IMR-90 (cell line): ENCODE data around the gene NDST1. TPM values are rescaled to one million over a fixed set of nuclear protein-coding genes. Genes with fewer than 3 reads are reported as not detected.

ENCODE experiments used
- ATAC-seq: fragments of 200-7000 bp; cut with Tn5 transposase; 2 replicates; pipeline ENCODE4 v1.9.1; 2020; ENCODE audit warnings: low read depth, mild to moderate bottlenecking, moderate library complexity
- BruUV-seq: library from RNA; stranded (reverse); fragments of 400-500 nt; replicated peaks from 2 replicates; lab custom pipeline; 2021; lab: Mats Ljungman, UMichigan
- CTCF ChIA-PET: fragments of 300-600 bp; formaldehyde crosslinking; extraction: SDS; loops from one replicate; lab custom pipeline; 2021; ENCODE audit warnings: antibody characterized with exemption; lab: Yijun Ruan, JAX
- POLR2A ChIA-PET: fragments of 300-600 bp; sonication (Branson Sonifier 250); formaldehyde crosslinking; loops from one replicate; lab custom pipeline; 2022; ENCODE audit warnings: antibody characterized with exemption; ENCODE audit not compliant: unreplicated experiment; lab: Charles Lee
- DNase-seq: peaks from one replicate; pipeline ENCODE4 v3.0.0; 2013
- H2AFZ ChIP-seq: replicated peaks from 2 replicates; pipeline ENCODE3; 2013; ENCODE audit warnings: low read length, mild to moderate bottlenecking; ENCODE audit not compliant: poor library complexity
- H2AK5ac ChIP-seq: 2 replicates; pipeline ENCODE4 v1.6.1; 2013; ENCODE audit warnings: low read depth, low read length, inconsistent platforms
- H2AK9ac ChIP-seq: replicated peaks from 2 replicates; pipeline ENCODE3; 2013; ENCODE audit warnings: mild to moderate bottlenecking, low read depth, low read length, moderate library complexity; ENCODE audit not compliant: poor library complexity
- H2BK120ac ChIP-seq: 2 replicates; pipeline ENCODE4 v1.6.1; 2013; ENCODE audit warnings: low read depth, low read length, inconsistent platforms
- H2BK15ac ChIP-seq: 3 replicates; pipeline ENCODE4 v1.6.1; 2013; ENCODE audit warnings: low read depth, low read length, inconsistent platforms
- H2BK20ac ChIP-seq: 2 replicates; pipeline ENCODE4 v1.6.1; 2013; ENCODE audit warnings: low read depth, mild to moderate bottlenecking, inconsistent platforms, low read length, moderate library complexity
- H2BK5ac ChIP-seq: 2 replicates; pipeline ENCODE4 v1.6.1; 2013; ENCODE audit warnings: mild to moderate bottlenecking, low read depth, low read length, inconsistent platforms; ENCODE audit not compliant: poor library complexity, severe bottlenecking
- H3K14ac ChIP-seq: replicated peaks from 2 replicates; pipeline ENCODE4 v1.6.1; 2013; ENCODE audit warnings: low read depth, low read length, inconsistent platforms
- H3K18ac ChIP-seq: 2 replicates; pipeline ENCODE4 v1.6.1; 2013; ENCODE audit warnings: low read depth, low read length, control low read depth
- H3K23ac ChIP-seq: 2 replicates; pipeline ENCODE4 v1.6.1; 2013; ENCODE audit warnings: low read depth, low read length, inconsistent platforms
- H3K27ac ChIP-seq: 2 replicates; pipeline ENCODE4 v1.5.1; 2013; ENCODE audit warnings: mild to moderate bottlenecking, control low read depth, low read length; ENCODE audit not compliant: insufficient read depth
- H3K27me3 ChIP-seq: 2 replicates; pipeline ENCODE4 v1.6.1; 2013; ENCODE audit warnings: low read length; ENCODE audit not compliant: control insufficient read depth, insufficient read depth
- H3K36me3 ChIP-seq: 2 replicates; pipeline ENCODE4 v1.6.1; 2013; ENCODE audit warnings: low read length, mixed read lengths; ENCODE audit not compliant: control insufficient read depth, insufficient read depth
- H3K4ac ChIP-seq: 2 replicates; pipeline ENCODE4 v1.6.1; 2013; ENCODE audit warnings: low read depth, low read length, inconsistent platforms
- H3K4me1 ChIP-seq: 2 replicates; pipeline ENCODE4 v1.6.1; 2013; ENCODE audit warnings: low read length, mixed read lengths; ENCODE audit not compliant: control insufficient read depth, insufficient read depth
- H3K4me2 ChIP-seq: 2 replicates; pipeline ENCODE4 v1.6.1; 2013; ENCODE audit warnings: low read depth, mild to moderate bottlenecking, control low read depth, low read length, moderate library complexity
- H3K4me3 ChIP-seq: 2 replicates; pipeline ENCODE4 v1.5.1; 2013; ENCODE audit warnings: low read depth, mild to moderate bottlenecking, control low read depth, low read length, moderate library complexity; ENCODE audit not compliant: insufficient read depth
- H3K56ac ChIP-seq: 2 replicates; pipeline ENCODE4 v1.6.1; 2013; ENCODE audit warnings: low read length, inconsistent platforms; ENCODE audit not compliant: insufficient read depth; ENCODE audit errors: extremely low read depth
- H3K79me1 ChIP-seq, 2 experiments: 2 replicates each; pipeline ENCODE4 v1.6.1; 2013; ENCODE audit warnings: low read length in 2 of 2, inconsistent platforms in 1 of 2, low read depth in 1 of 2
- H3K9ac ChIP-seq: 2 replicates; pipeline ENCODE4 v1.6.1; 2013; ENCODE audit warnings: low read depth, low read length, control low read depth
- H3K9me1 ChIP-seq: 2 replicates; pipeline ENCODE4 v1.6.1; 2013; ENCODE audit warnings: low read length, inconsistent platforms; ENCODE audit not compliant: insufficient read depth
- H3K9me3 ChIP-seq: 2 replicates; pipeline ENCODE4 v1.6.1; 2013; ENCODE audit warnings: low read length; ENCODE audit not compliant: control insufficient read depth, insufficient read depth
- H4K20me1 ChIP-seq: 2 replicates; pipeline ENCODE4 v1.6.1; 2013; ENCODE audit warnings: low read length, inconsistent platforms; ENCODE audit not compliant: insufficient read depth
- H4K5ac ChIP-seq: 2 replicates; pipeline ENCODE4 v1.6.1; 2013; ENCODE audit warnings: mild to moderate bottlenecking, low read depth, low read length, control low read depth
- H4K8ac ChIP-seq, 2 experiments: 2 replicates each; pipeline ENCODE4 v1.6.1; 2013; ENCODE audit warnings: low read depth in 2 of 2, low read length in 2 of 2, control low read depth in 1 of 2, inconsistent platforms in 1 of 2
- H4K91ac ChIP-seq: 2 replicates; pipeline ENCODE4 v1.6.1; 2013; ENCODE audit warnings: low read depth, low read length, inconsistent platforms; ENCODE audit not compliant: insufficient read depth
- BHLHE40 ChIP-seq: fragments of 150-350 bp; IDR thresholded peaks from 2 replicates; pipeline ENCODE4 v1.6.1; 2016; ENCODE audit warnings: mild to moderate bottlenecking, low read depth, low read length
- CHD1 ChIP-seq: IDR thresholded peaks from 2 replicates; pipeline ENCODE4 v1.6.1; 2012; ENCODE audit warnings: low read depth, low read length, improper control_type of control experiment
- CTCF ChIP-seq: conservative IDR thresholded peaks from 2 replicates; pipeline ENCODE4 v1.5.1; 2012; ENCODE audit warnings: mild to moderate bottlenecking, low read depth, low read length, improper control_type of control experiment
- ELK1 ChIP-seq: fragments of 150-350 bp; IDR thresholded peaks from 2 replicates; pipeline ENCODE4 v1.6.1; 2016; ENCODE audit warnings: low read depth, mild to moderate bottlenecking, low read length, moderate library complexity, borderline replicate concordance
- MAFK ChIP-seq: IDR thresholded peaks from 2 replicates; pipeline ENCODE4 v1.6.1; 2012; ENCODE audit warnings: low read depth, low read length, improper control_type of control experiment
- MAZ ChIP-seq: IDR thresholded peaks from 2 replicates; pipeline ENCODE4 v1.6.1; 2012; ENCODE audit warnings: low read depth, mild to moderate bottlenecking, low read length, improper control_type of control experiment, moderate library complexity, borderline replicate concordance
- MXI1 ChIP-seq: IDR thresholded peaks from 2 replicates; pipeline ENCODE4 v1.6.1; 2012; ENCODE audit warnings: low read depth, mild to moderate bottlenecking, low read length, moderate library complexity, borderline replicate concordance
- POLR2A ChIP-seq: IDR thresholded peaks from 2 replicates; pipeline ENCODE4 v1.6.1; 2012; ENCODE audit warnings: mild to moderate bottlenecking, low read depth, low read length
- RAD21 ChIP-seq: IDR thresholded peaks from 2 replicates; pipeline ENCODE4 v1.6.1; 2012; ENCODE audit warnings: low read length, improper control_type of control experiment
- RFX5 ChIP-seq: IDR thresholded peaks from 2 replicates; pipeline ENCODE4 v1.8.0; 2012; ENCODE audit warnings: low read depth, mild to moderate bottlenecking, low read length, moderate library complexity
- SMC3 ChIP-seq: fragments of 150-350 bp; IDR thresholded peaks from 2 replicates; pipeline ENCODE4 v1.6.1; 2016; ENCODE audit warnings: low read depth, mild to moderate bottlenecking, antibody characterized with exemption, low read length, moderate library complexity
- WGBS, 2 experiments: methylation state at CpG; one replicate each; pipeline versions ENCODE4 v1.1.5 to v1.1.7; 2013; ENCODE audit warnings: missing lambda C conversion rate in 2 of 2; ENCODE audit not compliant: insufficient read length in 1 of 2; ENCODE audit errors: extremely low coverage in 2 of 2; 5-methylcytosine and 5-hydroxymethylcytosine counted together
- dilution Hi-C: fragments of 300-500 bp; cut with HindIII; formaldehyde crosslinking; loops from one replicate; pipeline ENCODE4 v1.14.3; 2018; ENCODE audit warnings: low sequenced_read_pairs; ENCODE audit not compliant: unreplicated experiment
- in situ Hi-C: fragments of 300-500 bp; cut with MboI; formaldehyde crosslinking; loops from 3 replicates; pipeline ENCODE4 v1.14.3; 2019; ENCODE audit warnings: low sequenced_read_pairs, inconsistent platforms, mixed read lengths
- intact Hi-C: fragments of 100-400 bp; cut with micrococcal nuclease; formaldehyde crosslinking; loops from 2 replicates; pipeline ENCODE4 v1.10.0; 2022
- polyA plus RNA-seq, 3 experiments: library from polyadenylated mRNA; depleted of rRNA; stranded (reverse); fragments of >200 nt; gene quantifications; 2 replicates each; pipeline ENCODE4 v1.2.3, GENCODE V29; 2012; ENCODE audit warnings: low replicate concordance in 1 of 3
- total RNA-seq: library from RNA; depleted of rRNA; stranded (reverse); fragments of >200 nt; gene quantifications from 2 replicates; pipeline ENCODE4 v1.2.3, GENCODE V29; 2012

Gene NDST1
- total and polyA plus RNA-seq, 2 of the 4 experiments (the other 2 are of a cell fraction): 30.5 to 80.4 TPM

DNA sequence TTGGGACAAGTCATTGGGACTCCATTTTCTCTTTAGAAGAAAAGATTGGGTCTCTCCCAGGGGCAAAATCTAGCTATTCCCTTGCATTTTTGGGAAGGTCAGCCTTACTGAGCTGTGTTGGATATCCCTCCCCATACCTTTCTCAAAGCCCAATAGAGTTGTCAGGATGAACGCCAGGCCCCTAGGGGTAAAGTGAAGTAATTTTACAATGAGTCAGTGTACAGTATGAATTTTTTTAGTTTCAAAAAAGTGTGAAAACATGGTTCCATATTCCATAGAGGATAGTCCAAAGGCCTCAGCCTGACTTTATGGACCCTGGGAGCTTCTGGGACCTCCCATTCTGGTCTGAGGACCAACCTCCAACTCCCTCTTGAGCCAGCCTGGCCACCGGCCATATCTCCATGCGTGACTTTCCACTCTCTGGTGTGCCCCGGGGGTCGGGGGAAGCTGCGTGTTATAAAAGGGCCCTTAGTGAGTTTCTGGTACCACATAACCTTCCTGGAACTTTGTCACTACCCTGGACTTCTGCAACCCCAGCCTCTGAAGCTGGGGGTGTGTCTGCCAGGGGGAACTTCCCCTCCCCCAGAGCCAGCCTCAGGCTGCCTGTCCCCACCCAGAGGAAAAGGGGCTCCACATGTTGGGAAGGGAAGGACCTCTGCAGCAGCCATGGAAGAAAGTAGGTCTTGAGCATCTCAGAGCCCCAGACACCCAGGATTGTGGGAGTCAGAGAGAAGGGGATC is 80.1 kb downstream of the NDST1 start (continued):
- TF ChIP-seq CHD1 (no peak), MAZ (no peak), BHLHE40 (no peak), POLR2A (no peak), SMC3 (no peak), RFX5 (no peak)

DNA sequence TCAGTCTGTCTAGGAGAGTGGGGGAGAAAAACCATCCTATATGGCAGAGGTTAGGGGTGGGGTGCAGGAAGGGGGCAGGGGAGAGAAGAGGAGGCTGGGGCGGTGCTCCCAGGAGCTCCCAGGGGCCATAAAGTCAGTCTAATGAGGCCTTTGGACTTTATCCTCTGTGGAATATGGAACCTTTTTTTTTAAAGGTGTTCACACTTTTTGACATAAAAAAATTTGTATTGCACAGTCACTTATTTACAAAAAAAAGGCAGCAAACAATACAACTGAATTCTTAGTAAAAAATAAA is 80.6 kb downstream of the NDST1 start:
- H3K9me1 ChIP-seq: no peaks in the 10 kb centered on the region
- no peak overlapping the region for H3K14ac ChIP-seq
- H2AK9ac ChIP-seq: no peak overlapping the region
- ATAC-seq (no peak), DNase-seq (no peak)
- WGBS, 2 experiments: no CpG with 5 or more reads among the region's 1 CpG
- no peak overlapping the region for H2AK5ac ChIP-seq
- no peaks in the 10 kb centered on the region for H3K79me1 ChIP-seq
- H3K36me3 ChIP-seq: no peaks in the 10 kb centered on the region
- intact Hi-C loops: no loop called here
- H3K9ac ChIP-seq: no peak overlapping the region
- H3K27ac ChIP-seq: no peak overlapping the region
- H4K8ac ChIP-seq: no peak overlapping the region
- H3K4me1 ChIP-seq: peaks cover 16% of the 10 kb centered on the region; the same call in 1 of the 2 replicates
- TF ChIP-seq POLR2A: no peak
- no peak for TF ChIP-seq MXI1
- TF ChIP-seq ELK1: no peak
- TF ChIP-seq SMC3: no peak
- TF ChIP-seq MAFK: no peak
- TF ChIP-seq RAD21: no peak
- no peak for TF ChIP-seq BHLHE40
- TF ChIP-seq CTCF: no peak
- no peaks in the 10 kb centered on the region for H3K9me3 ChIP-seq
- dilution Hi-C loops: no loop called here
- ChIA-PET CTCF (no interaction called here), POLR2A (no interaction called here)
- H3K18ac ChIP-seq: no peak overlapping the region
- no peak overlapping the region for H4K91ac ChIP-seq
- no TSS peak for BruUV-seq
- H2BK120ac ChIP-seq: no peak overlapping the region
- H3K4me3 ChIP-seq: no peak overlapping the region
- H2BK15ac ChIP-seq: no peak overlapping the region
- no peak overlapping the region for H4K5ac ChIP-seq
- no peak overlapping the region for H3K56ac ChIP-seq
- H4K20me1 ChIP-seq: no peaks in the 10 kb centered on the region
- no peak overlapping the region for H2BK20ac ChIP-seq
- in situ Hi-C loops: no loop called here
- H3K4ac ChIP-seq: no peak overlapping the region
- no peak overlapping the region for H2AFZ ChIP-seq
- H3K23ac ChIP-seq: no peak overlapping the region
- H2BK5ac ChIP-seq: no peak overlapping the region
- peaks cover 9% of the 10 kb centered on the region for H3K27me3 ChIP-seq
- no peak overlapping the region for H3K4me2 ChIP-seq
